HepG2 (cell line): ENCODE results near the gene SMIM28.

ENCODE experiments used
- CTCF ChIP-seq: sonication (generic); formaldehyde crosslinking; IDR thresholded peaks from 2 replicates; pipeline ENCODE4 v1.5.0; 2020; ENCODE audit warnings: mild to moderate bottlenecking, missing genetic modification reagents, moderate library complexity
- MED8 ChIP-seq: sonication (generic); formaldehyde crosslinking; IDR thresholded peaks from 2 replicates; pipeline ENCODE4 v1.8.1; 2023; ENCODE audit warnings: mild to moderate bottlenecking, missing genetic modification reagents; ENCODE audit not compliant: insufficient replicate concordance
- MTA3 ChIP-seq: sonication (generic); formaldehyde crosslinking; IDR thresholded peaks from 2 replicates; pipeline ENCODE4 v1.4.0; 2020; ENCODE audit warnings: missing genetic modification reagents
- NAIF1 ChIP-seq: sonication (generic); formaldehyde crosslinking; IDR thresholded peaks from 2 replicates; pipeline ENCODE4 v1.5.0; 2020; ENCODE audit warnings: mild to moderate bottlenecking, missing genetic modification reagents, borderline replicate concordance
- POLR2AphosphoS2 ChIP-seq: IDR thresholded peaks from 2 replicates; pipeline ENCODE4 v1.6.1; 2011; ENCODE audit warnings: low read depth, low read length, improper control_type of control experiment
- RORA ChIP-seq: sonication (generic); formaldehyde crosslinking; IDR thresholded peaks from 2 replicates; pipeline ENCODE4 v1.5.0; 2020; ENCODE audit warnings: mild to moderate bottlenecking, missing genetic modification reagents, moderate library complexity
- U2AF2 ChIP-seq: fragments of 200-400 bp; formaldehyde crosslinking; IDR thresholded peaks from 2 replicates; pipeline ENCODE4 v1.6.1; 2017; ENCODE audit warnings: low read depth, mild to moderate bottlenecking, low read length
- ZNF530 ChIP-seq: sonication (generic); formaldehyde crosslinking; IDR thresholded peaks from 2 replicates; pipeline ENCODE4 v1.5.0; 2020; ENCODE audit warnings: low read depth, mild to moderate bottlenecking, missing genetic modification reagents

- TF ChIP-seq CTCF (CRISPR knock-in tag) = no peak
- no peak for TF ChIP-seq POLR2AphosphoS2
- TF ChIP-seq ZNF530 (CRISPR knock-in tag) = no peak
- no peak for TF ChIP-seq RORA (CRISPR knock-in tag)
- no peak for TF ChIP-seq MTA3 (CRISPR knock-in tag)
- TF ChIP-seq NAIF1 = no peak
- TF ChIP-seq U2AF2 = no peak
- no peak for TF ChIP-seq MED8 (CRISPR knock-in tag)
Measured at GRCh38 chr6:138422861-138423260, 45.2 kb downstream of the SMIM28 start.
